Measurements from ENCODE around the gene VIL1.

Gene VIL1

DNA sequence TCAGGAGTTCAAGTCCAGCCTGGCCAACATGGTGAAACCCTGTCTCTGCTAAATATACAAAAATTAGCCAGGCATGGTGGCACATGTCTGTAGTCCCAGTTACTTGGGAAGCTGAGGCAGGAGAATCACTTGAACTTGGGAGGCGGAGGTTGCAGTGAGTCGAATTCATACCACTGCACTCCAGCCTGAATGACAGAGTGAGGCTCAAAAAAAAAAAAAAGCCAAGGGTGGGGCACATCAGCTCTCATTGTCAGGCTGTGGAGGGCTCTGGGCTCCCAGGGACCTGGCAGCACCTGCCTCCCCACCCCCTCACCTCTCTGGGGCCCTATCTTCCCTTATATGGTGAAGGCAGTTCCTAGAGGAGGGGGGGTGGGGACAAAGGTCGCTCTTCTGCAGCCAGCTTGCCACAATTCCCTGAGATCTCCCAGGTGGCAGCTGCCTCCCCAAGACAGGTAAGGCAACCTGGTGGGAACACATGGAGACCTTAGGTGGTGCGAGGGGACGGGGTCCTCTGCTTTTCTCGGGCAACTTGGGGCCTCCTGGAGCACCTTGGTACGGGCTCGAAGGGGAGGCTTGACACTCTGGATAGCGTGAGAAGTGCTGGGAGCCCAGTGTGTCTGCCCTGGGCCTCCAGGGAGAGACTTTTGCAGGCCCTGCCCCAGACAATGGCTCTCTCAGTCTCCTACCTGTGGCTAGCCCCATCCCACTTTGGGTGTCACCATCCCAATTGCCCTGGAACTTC, at the start of gene VIL1:
Gene VIL1, plus strand, starts transcription at position 407 of the 742 bp plus-strand sequence. CDS start 4,656 bp downstream, outside the sequence.
- Histone ChIP-seq H3K27me3 (replicated peaks; ENCODE audit: insufficient read depth, low read length) (no peaks in the 10 kb centered on the region), H3K4me3 (ENCODE audit: low read length) (no peak within 1 kb of the TSS), H3F3A (ENCODE audit: insufficient read depth, low read length) (no peaks in the 10 kb centered on the region), H3K9me3 (replicated peaks; ENCODE audit: insufficient read depth, low read length) (no peaks in the 10 kb centered on the region), H3K79me2 (ENCODE audit: low read length) (no peaks in the 10 kb centered on the region), H2AFZ (ENCODE audit: low read length) (no peak within 1 kb of the TSS), H3K4me1 (ENCODE audit: low read length) (no peaks in the 10 kb centered on the region), H3K4me2 (ENCODE audit: low read depth, low read length) (no peak within 1 kb of the TSS), H3K9ac (ENCODE audit: low read length) (no peak within 1 kb of the TSS), H3K27ac (ENCODE audit: low read length) (no peak within 1 kb of the TSS), H4K20me1 (ENCODE audit: insufficient read depth, low read length) (no peaks in the 10 kb centered on the region), H3K9me2 (replicated peaks; ENCODE audit: insufficient read depth, low read length) (no peaks in the 10 kb centered on the region), H3K36me3 (replicated peaks; ENCODE audit: insufficient read depth, low read length) (no peaks in the 10 kb centered on the region)
- DNase-seq, result no peak
- TF ChIP-seq, protein P1, sequence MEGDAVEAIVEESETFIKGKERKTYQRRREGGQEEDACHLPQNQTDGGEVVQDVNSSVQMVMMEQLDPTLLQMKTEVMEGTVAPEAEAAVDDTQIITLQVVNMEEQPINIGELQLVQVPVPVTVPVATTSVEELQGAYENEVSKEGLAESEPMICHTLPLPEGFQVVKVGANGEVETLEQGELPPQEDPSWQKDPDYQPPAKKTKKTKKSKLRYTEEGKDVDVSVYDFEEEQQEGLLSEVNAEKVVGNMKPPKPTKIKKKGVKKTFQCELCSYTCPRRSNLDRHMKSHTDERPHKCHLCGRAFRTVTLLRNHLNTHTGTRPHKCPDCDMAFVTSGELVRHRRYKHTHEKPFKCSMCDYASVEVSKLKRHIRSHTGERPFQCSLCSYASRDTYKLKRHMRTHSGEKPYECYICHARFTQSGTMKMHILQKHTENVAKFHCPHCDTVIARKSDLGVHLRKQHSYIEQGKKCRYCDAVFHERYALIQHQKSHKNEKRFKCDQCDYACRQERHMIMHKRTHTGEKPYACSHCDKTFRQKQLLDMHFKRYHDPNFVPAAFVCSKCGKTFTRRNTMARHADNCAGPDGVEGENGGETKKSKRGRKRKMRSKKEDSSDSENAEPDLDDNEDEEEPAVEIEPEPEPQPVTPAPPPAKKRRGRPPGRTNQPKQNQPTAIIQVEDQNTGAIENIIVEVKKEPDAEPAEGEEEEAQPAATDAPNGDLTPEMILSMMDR (IDR thresholded peaks at IDR 0.05; ENCODE audit: low read length), result no peak
- no peak for TF ChIP-seq EZH2 (optimal IDR thresholded peaks at IDR 0.05; ENCODE audit: low read depth, low read length)
- no peak for TF ChIP-seq EZH2phosphoT487 (IDR thresholded peaks at IDR 0.05; ENCODE audit: low read length)

DNA sequence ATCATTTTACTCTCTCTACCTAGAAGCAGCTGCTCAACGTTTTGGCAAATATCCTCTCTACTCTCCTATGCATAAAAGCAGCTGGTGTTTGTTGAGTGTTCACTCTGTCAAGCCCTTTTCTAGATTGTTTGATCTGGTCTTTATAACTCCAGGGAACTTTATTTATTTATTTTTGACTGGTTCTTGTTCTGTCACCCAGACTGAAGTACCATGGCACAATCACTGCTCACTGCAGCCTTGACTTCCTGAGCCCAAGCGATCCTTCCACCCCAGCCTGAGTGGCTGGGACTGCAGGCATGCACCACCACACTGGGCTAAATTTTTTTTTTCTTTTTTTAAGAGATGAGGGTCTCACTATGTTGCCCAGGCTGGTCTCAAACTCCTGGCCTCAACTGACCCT, 49.6 kb upstream of the VIL1 start:
- H3K9me3 ChIP-seq (replicated peaks; ENCODE audit: insufficient read depth, low read length), result no peaks in the 10 kb centered on the region
- no peaks in the 10 kb centered on the region for H3K36me3 ChIP-seq (replicated peaks; ENCODE audit: insufficient read depth, low read length)
- no peak overlapping the region for H2AFZ ChIP-seq (ENCODE audit: low read length)
- no peak overlapping the region for H3K9ac ChIP-seq (ENCODE audit: low read length)
- H3F3A ChIP-seq (ENCODE audit: insufficient read depth, low read length), result peaks cover 4% of the 10 kb centered on the region; the same call in 1 of the 2 replicates
- H3K9me2 ChIP-seq (replicated peaks; ENCODE audit: insufficient read depth, low read length), result no peaks in the 10 kb centered on the region
- no peak overlapping the region for H3K27ac ChIP-seq (ENCODE audit: low read length)
- no peaks in the 10 kb centered on the region for H3K79me2 ChIP-seq (ENCODE audit: low read length)
- no peak for DNase-seq
- H3K27me3 ChIP-seq (replicated peaks; ENCODE audit: insufficient read depth, low read length), result no peaks in the 10 kb centered on the region
- no peaks in the 10 kb centered on the region for H3K4me1 ChIP-seq (ENCODE audit: low read length)
- no peak overlapping the region for H3K4me2 ChIP-seq (ENCODE audit: low read depth, low read length)
- no peak overlapping the region for H3K4me3 ChIP-seq (ENCODE audit: low read length)
- H4K20me1 ChIP-seq (ENCODE audit: insufficient read depth, low read length), result no peaks in the 10 kb centered on the region
- no peak for TF ChIP-seq EZH2phosphoT487 (IDR thresholded peaks at IDR 0.05; ENCODE audit: low read length)
- no peak for TF ChIP-seq EZH2 (optimal IDR thresholded peaks at IDR 0.05; ENCODE audit: low read depth, low read length)
- TF ChIP-seq, protein P1 (IDR thresholded peaks at IDR 0.05; ENCODE audit: low read length), result no peak

DNA sequence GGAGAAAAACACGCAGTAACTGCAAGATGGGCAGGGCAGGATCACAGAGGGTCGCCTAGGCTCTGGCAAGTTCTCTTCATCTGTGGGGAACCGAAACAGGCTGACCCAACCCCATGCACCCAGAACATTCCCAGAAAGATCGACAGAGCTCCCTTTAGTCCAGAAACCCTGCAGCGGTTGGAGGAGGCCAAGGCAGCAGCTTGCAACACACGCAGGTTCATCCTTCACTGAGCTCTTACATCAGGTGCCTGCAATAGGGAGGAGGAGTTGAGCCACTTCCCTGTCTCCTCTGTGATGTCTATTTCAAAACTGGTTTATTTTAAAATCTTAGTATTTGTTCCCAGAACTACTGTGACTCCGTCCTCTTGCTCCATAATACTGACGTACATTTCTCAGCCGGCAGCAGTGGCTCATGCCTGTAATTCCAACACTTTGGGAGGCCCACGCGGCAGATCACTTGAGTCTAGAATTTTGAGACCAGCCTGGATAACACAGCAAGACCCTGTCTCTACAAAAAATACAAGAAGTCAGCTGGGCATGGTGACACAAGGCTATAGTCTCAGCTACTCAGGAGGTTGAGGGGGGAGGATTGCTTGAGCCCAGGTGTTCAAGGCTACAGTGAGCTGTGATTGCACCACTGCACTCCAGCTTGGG, 48.4 kb upstream of the VIL1 start:
- Histone ChIP-seq H3K27ac (ENCODE audit: low read length) (no peak overlapping the region), H3K4me3 (ENCODE audit: low read length) (no peak overlapping the region), H3F3A (ENCODE audit: insufficient read depth, low read length) (peaks cover 4% of the 10 kb centered on the region; the same call in 1 of the 2 replicates), H3K79me2 (ENCODE audit: low read length) (no peaks in the 10 kb centered on the region), H3K4me2 (ENCODE audit: low read depth, low read length) (no peak overlapping the region), H3K9me2 (replicated peaks; ENCODE audit: insufficient read depth, low read length) (no peaks in the 10 kb centered on the region), H3K27me3 (replicated peaks; ENCODE audit: insufficient read depth, low read length) (no peaks in the 10 kb centered on the region), H3K36me3 (replicated peaks; ENCODE audit: insufficient read depth, low read length) (no peaks in the 10 kb centered on the region), H2AFZ (ENCODE audit: low read length) (no peak overlapping the region), H3K9me3 (replicated peaks; ENCODE audit: insufficient read depth, low read length) (no peaks in the 10 kb centered on the region), H3K4me1 (ENCODE audit: low read length) (no peaks in the 10 kb centered on the region), H4K20me1 (ENCODE audit: insufficient read depth, low read length) (no peaks in the 10 kb centered on the region), H3K9ac (ENCODE audit: low read length) (no peak overlapping the region)
- no peak for DNase-seq
- TF ChIP-seq EZH2phosphoT487 (IDR thresholded peaks at IDR 0.05; ENCODE audit: low read length), result no peak

DNA sequence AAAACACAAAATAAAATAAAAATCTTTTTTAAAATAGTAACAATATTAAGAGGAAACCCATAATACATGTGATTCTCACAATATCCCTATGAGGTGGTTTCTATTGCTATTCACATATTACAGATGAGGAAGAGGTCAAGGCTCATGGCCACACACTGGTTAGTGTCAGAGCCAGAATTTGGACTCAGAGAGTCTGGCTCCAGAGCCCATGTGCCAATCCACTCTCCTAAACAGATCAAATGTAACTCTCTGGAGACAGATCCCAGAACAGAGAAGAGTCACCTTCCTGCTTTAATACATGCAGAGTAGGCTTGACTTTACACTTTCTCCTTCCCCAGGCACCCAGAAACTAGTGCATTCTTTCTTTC, 47.0 kb upstream of the VIL1 start:
- H3K4me2 ChIP-seq (ENCODE audit: low read depth, low read length), result no peak overlapping the region
- H3K9me2 ChIP-seq (replicated peaks; ENCODE audit: insufficient read depth, low read length), result no peaks in the 10 kb centered on the region
- no peaks in the 10 kb centered on the region for H4K20me1 ChIP-seq (ENCODE audit: insufficient read depth, low read length)
- DNase-seq, result no peak
- TF ChIP-seq EZH2phosphoT487 (IDR thresholded peaks at IDR 0.05; ENCODE audit: low read length), result no peak
- no peak for TF ChIP-seq EZH2 (optimal IDR thresholded peaks at IDR 0.05; ENCODE audit: low read depth, low read length)
- TF ChIP-seq, protein P1 (IDR thresholded peaks at IDR 0.05; ENCODE audit: low read length), result no peak
- no peak overlapping the region for H3K4me3 ChIP-seq (ENCODE audit: low read length)
- H3K79me2 ChIP-seq (ENCODE audit: low read length), result no peaks in the 10 kb centered on the region
- H2AFZ ChIP-seq (ENCODE audit: low read length), result no peak overlapping the region
- no peaks in the 10 kb centered on the region for H3K9me3 ChIP-seq (replicated peaks; ENCODE audit: insufficient read depth, low read length)
- no peak overlapping the region for H3K27ac ChIP-seq (ENCODE audit: low read length)
- peaks cover 4% of the 10 kb centered on the region; the same call in 1 of the 2 replicates for H3F3A ChIP-seq (ENCODE audit: insufficient read depth, low read length)
- no peaks in the 10 kb centered on the region for H3K36me3 ChIP-seq (replicated peaks; ENCODE audit: insufficient read depth, low read length)
- H3K27me3 ChIP-seq (replicated peaks; ENCODE audit: insufficient read depth, low read length), result no peaks in the 10 kb centered on the region
- no peaks in the 10 kb centered on the region for H3K4me1 ChIP-seq (ENCODE audit: low read length)
- no peak overlapping the region for H3K9ac ChIP-seq (ENCODE audit: low read length)

All from MM.1S (cell line).